AG10803 (cell line): ENCODE results near the gene KNDC1.

Experiments used
- DNase-seq: peaks from one replicate; pipeline ENCODE4 v3.0.0; 2010; ENCODE audit warnings: low read depth
- H3K4me3 ChIP-seq: 2 replicates; pipeline ENCODE4 v1.5.1; 2011; ENCODE audit warnings: mild to moderate bottlenecking, low read length, control low read depth
- TF ChIP-seq, protein P1 (sequence below): conservative IDR thresholded peaks from 2 replicates; pipeline ENCODE4 v1.5.1; 2011; ENCODE audit warnings: mild to moderate bottlenecking, low read length, control low read depth, inconsistent platforms

The KNDC1 gene

DNA sequence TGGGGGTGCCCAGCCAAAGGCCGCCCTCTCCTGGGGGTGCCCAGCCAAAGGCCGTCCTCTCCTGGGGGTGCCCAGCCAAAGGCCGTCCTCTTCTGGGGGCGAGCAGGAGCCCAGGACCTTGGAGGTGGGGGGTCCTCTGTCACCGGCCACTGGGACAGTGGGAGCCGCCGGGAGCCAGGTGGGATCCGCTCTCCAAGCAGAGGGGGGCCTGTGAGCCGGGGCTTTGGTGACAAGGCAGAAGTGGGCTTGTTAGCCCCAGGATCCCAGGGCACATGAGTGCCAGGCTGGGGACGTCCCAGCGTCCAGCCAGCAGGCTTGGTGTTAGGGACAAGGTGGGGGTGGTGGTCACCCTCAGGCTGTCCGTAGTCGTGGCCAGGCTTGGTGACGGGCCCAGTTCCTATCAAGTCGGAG, 40.6 kb downstream of the KNDC1 start:
- H3K4me3 ChIP-seq: no peak overlapping the region
- TF ChIP-seq, protein P1, sequence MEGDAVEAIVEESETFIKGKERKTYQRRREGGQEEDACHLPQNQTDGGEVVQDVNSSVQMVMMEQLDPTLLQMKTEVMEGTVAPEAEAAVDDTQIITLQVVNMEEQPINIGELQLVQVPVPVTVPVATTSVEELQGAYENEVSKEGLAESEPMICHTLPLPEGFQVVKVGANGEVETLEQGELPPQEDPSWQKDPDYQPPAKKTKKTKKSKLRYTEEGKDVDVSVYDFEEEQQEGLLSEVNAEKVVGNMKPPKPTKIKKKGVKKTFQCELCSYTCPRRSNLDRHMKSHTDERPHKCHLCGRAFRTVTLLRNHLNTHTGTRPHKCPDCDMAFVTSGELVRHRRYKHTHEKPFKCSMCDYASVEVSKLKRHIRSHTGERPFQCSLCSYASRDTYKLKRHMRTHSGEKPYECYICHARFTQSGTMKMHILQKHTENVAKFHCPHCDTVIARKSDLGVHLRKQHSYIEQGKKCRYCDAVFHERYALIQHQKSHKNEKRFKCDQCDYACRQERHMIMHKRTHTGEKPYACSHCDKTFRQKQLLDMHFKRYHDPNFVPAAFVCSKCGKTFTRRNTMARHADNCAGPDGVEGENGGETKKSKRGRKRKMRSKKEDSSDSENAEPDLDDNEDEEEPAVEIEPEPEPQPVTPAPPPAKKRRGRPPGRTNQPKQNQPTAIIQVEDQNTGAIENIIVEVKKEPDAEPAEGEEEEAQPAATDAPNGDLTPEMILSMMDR: no peak
- DNase-seq: no peak

- TF ChIP-seq, protein P1: no peak
- H3K4me3 ChIP-seq: no peak overlapping the region
- DNase-seq: no peak
Observed at GRCh38 chr10:133201151-133201947, 41.3 kb downstream of the KNDC1 start.

DNA sequence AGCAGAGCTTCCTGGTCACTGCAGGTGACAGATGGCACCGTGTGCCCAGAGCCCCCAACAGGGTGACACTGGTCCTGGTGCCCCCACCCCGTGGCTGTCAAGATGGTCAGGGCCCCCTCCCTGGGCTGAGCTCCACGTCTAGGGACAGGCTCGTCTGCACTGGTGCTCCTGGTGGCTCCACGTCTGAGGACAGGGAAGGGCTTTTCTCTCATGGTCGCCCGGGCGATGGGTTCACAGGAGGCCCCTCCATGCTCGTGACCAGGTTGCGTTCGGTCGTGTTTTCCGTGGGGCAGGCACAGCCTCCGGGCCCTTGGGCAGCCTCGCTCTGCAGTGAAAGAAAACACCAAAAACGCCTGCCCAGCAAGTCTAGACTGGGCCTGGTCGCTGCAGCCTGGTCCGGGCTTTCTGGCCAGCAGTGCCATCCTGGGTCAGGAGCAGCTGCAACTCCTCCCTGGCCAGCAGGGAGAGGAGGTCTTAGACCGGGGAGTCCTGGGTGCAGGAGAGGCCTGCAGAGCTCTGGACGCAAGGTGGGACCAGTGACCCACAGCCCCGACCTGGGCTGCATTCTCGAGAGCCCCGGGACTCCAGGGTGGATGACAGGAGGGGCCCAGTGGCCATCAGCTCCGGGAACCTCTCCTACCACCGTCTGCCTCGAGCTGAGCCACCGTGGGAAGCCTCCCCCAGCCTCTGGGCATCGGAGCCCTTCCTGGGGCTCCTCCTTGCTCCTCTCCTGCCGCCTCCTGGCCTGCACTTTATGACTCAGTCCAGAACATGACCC, 42.1 kb downstream of the KNDC1 start:
- no peak overlapping the region for H3K4me3 ChIP-seq
- TF ChIP-seq, protein P1: no peak
- no peak for DNase-seq

- TF ChIP-seq, protein P1: no peak
- H3K4me3 ChIP-seq: no peak overlapping the region
- DNase-seq: no peak
Observed at GRCh38 chr10:133202778-133203651, 43.0 kb downstream of the KNDC1 start.

DNA sequence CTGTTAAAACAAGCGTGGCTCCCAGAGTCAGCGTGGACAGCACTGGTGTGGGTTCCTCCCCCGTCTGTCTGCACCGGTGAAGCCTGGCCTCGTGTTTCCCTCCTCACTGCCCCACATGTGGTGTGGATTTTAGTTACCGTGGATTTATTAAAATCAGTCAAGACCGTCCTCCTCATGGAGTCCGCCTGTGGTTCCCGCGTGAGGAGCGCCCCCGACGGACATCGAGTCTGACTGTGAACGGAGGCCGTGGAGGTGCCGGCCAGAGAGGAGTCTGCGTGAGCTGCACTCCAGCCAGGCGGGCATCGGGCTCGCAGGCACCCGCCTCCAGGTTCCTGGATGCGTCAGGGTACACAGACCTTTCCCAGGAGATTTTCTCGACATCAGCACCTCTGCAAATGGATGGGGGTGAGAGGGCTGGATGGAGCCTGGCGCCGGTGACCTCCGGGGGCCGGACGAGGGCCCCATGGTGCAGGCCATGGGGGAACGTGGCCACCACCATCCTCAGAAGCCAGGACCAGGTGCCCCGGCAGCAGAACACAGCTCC, 43.7 kb downstream of the KNDC1 start:
- H3K4me3 ChIP-seq: no peak overlapping the region
- TF ChIP-seq, protein P1: no peak
- DNase-seq: no peak

- H3K4me3 ChIP-seq: no peak overlapping the region
- TF ChIP-seq, protein P1: no peak
- DNase-seq: no peak
Observed at GRCh38 chr10:133204226-133205015, 44.4 kb downstream of the KNDC1 start.
